ENCODE data around the gene SMYD3. TPM values are rescaled to one million over a fixed set of nuclear protein-coding genes. Genes with fewer than 3 reads are reported as not detected.

The SMYD3 gene
- total and polyA plus RNA-seq, 9 of the 15 experiments (the other 6 are each of a cell fraction or from before 2014, with no cell fraction given) = 128 to 440 (median 197) TPM

DNA sequence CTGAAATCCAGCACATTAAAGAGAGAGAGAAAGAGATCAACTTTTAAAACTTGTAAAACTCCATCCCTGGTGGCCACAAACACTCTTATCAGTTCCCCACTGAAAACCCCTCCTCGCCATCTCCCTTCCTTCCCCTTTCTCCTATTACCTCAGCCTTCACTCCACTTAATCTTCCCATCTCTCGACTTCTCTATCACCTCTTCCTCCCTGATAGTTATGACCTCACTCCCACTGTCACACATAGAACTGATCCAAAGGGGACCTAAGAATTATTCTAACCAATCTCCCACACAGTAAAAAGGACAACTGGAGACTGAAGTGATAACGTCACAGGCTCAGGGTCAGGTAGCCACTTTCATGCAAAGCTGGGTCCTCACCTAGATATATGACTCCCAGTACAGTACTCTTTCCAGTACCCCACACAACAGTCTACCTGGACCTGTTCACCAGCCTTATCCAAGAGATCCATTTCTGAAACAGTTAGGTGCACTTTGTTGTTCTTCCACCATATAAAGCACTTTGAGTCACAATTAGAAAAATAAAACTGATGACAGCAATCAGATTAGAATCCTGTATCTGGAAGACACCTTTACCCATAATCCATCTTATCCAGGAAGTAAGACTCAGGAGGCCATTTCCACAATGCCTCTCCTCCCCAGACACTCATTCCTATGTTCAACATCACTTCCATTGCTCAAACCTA is 324.8 kb downstream of the SMYD3 start (continued):
- TF ChIP-seq, protein P1, sequence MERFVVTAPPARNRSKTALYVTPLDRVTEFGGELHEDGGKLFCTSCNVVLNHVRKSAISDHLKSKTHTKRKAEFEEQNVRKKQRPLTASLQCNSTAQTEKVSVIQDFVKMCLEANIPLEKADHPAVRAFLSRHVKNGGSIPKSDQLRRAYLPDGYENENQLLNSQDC (CRISPR knock-in tag; IDR thresholded peaks at IDR 0.05) = no peak
- TF ChIP-seq PYGO2 (tag; IDR thresholded peaks at IDR 0.05) (peak; percentile 22; the same call in 1 of the 2 replicates), TRIM24 (IDR thresholded peaks at IDR 0.05) (peak in 1 of 2 experiments; percentile 72; a peak in 3 of 4 replicates), EP300 (IDR thresholded peaks at IDR 0.05; ENCODE audit: low read length) (peak; percentile 83), TCF3 (CRISPR knock-in tag; IDR thresholded peaks at IDR 0.05) (0 out of 2 replicates have a peak, but pooled peaks have one; percentile 29)

DNA sequence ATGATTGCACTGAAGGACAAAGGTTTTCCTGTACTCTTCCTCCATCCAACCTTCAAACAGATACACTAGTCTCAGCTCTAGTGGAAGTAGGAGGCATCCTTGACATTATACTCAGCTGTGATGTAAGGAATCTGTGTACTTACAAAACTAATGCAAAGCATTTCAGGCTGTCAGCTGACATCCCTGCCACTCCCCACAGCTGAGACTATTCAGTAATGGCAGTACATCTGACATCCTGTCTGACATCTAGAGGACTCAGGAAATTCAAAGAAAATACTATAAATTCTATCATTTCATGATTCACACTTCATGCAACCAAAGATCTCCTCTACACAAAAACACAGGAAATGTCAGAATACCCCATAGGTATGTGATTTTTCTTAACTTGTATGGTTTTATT is 325.8 kb downstream of the SMYD3 start:
- ChIA-PET POLR2A (interaction anchor here (0.5 kb wide), 1 partner anchor 11 kb away, joined by 3 read pairs; no protein-coding TSS in a partner anchor), CTCF (ENCODE audit: low intra/inter-chr PET ratio) (no interaction called here)
- peak overlapping the region; percentile 67; the same call in 2 of the 3 replicates for H3K27ac ChIP-seq (ENCODE audit: extremely low read depth, low read depth, low read length)
- H2AFZ ChIP-seq (ENCODE audit: low read depth, low read length) = no peak overlapping the region
- H3K9me3 ChIP-seq (replicated peaks; ENCODE audit: control insufficient read depth, insufficient read depth, low read depth, low read length) = no peaks in the 10 kb centered on the region
- H3K36me3 ChIP-seq (ENCODE audit: control insufficient read depth, insufficient read depth, low read length) = peaks cover 8% of the 10 kb centered on the region; the same call in 2 of the 3 replicates
- H4K20me1 ChIP-seq (replicated peaks; ENCODE audit: control insufficient read depth, insufficient read depth, low read length) = no peaks in the 10 kb centered on the region
- H3K4me2 ChIP-seq (ENCODE audit: insufficient read depth, low read length) = no peak overlapping the region
- no peak overlapping the region for H3K9ac ChIP-seq (ENCODE audit: insufficient read depth in 1 of 2, low read depth in 2 of 2, low read length in 2 of 2)
- H3K27me3 ChIP-seq (ENCODE audit: control insufficient read depth in 2 of 2, insufficient read depth in 2 of 2, low read length in 2 of 2) = no peaks in the 10 kb centered on the region
- FAIRE-seq (no peak), DNase-seq (ENCODE audit: extremely low read depth in 1 of 4, low spot score in 3 of 4) (no peak), ATAC-seq (0 out of 3 replicates have a peak, but pooled peaks have one; percentile 4)
- in situ Hi-C loops (cut with MboI) (no loop called here), intact Hi-C loops (cut with micrococcal nuclease) (no loop called here)
- no peak overlapping the region for H3K4me3 ChIP-seq
- peaks cover 77% of the 10 kb centered on the region for H3K79me2 ChIP-seq (ENCODE audit: control insufficient read depth, insufficient read depth, low read length)
- peaks cover 4 to 47% of the 10 kb centered on the region in 2 experiments; a peak in 4 of 5 replicates for H3K4me1 ChIP-seq (replicated peaks in 1 of 2; ENCODE audit: control insufficient read depth in 2 of 2, insufficient read depth in 2 of 2, low read length in 2 of 2)
- BruUV-seq (replicated peaks) = no TSS peak
- H3K9me1 ChIP-seq (ENCODE audit: control insufficient read depth, insufficient read depth, low read length) = no peaks in the 10 kb centered on the region
- TF ChIP-seq, protein P2, sequence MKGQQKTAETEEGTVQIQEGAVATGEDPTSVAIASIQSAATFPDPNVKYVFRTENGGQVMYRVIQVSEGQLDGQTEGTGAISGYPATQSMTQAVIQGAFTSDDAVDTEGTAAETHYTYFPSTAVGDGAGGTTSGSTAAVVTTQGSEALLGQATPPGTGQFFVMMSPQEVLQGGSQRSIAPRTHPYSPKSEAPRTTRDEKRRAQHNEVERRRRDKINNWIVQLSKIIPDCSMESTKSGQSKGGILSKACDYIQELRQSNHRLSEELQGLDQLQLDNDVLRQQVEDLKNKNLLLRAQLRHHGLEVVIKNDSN (CRISPR knock-in tag; IDR thresholded peaks at IDR 0.05) = peak; percentile 24; the same call in 1 of the 2 replicates
- TF ChIP-seq, protein P3, sequence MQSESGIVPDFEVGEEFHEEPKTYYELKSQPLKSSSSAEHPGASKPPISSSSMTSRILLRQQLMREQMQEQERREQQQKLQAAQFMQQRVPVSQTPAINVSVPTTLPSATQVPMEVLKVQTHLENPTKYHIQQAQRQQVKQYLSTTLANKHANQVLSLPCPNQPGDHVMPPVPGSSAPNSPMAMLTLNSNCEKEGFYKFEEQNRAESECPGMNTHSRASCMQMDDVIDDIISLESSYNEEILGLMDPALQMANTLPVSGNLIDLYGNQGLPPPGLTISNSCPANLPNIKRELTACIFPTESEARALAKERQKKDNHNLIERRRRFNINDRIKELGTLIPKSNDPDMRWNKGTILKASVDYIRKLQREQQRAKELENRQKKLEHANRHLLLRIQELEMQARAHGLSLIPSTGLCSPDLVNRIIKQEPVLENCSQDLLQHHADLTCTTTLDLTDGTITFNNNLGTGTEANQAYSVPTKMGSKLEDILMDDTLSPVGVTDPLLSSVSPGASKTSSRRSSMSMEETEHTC (IDR thresholded peaks at IDR 0.05) = no peak
- TF ChIP-seq ZNF311 (CRISPR knock-in tag; IDR thresholded peaks at IDR 0.05) (0 out of 2 replicates have a peak, but pooled peaks have one; percentile 57), FOXP1 (CRISPR knock-in tag; IDR thresholded peaks at IDR 0.05) (no peak), RUNX1 (IDR thresholded peaks at IDR 0.05; ENCODE audit: low read depth) (no peak), GTF2F1 (IDR thresholded peaks at IDR 0.05; ENCODE audit: low read depth, low read length) (no peak), TEAD1 (CRISPR knock-in tag; IDR thresholded peaks at IDR 0.05) (no peak), SIRT6 (IDR thresholded peaks at IDR 0.05; ENCODE audit: low read depth, low read length) (no peak), ZKSCAN1 (IDR thresholded peaks at IDR 0.05; ENCODE audit: low read depth, low read length) (no peak), ZNF175 (CRISPR knock-in tag; IDR thresholded peaks at IDR 0.05; ENCODE audit: low read depth) (peak; percentile 37; the same call in 1 of the 2 replicates), KLF6 (CRISPR knock-in tag; IDR thresholded peaks at IDR 0.05; ENCODE audit: borderline replicate concordance) (peak; percentile 75; the same call in 1 of the 2 replicates)
- TF ChIP-seq, protein P4, sequence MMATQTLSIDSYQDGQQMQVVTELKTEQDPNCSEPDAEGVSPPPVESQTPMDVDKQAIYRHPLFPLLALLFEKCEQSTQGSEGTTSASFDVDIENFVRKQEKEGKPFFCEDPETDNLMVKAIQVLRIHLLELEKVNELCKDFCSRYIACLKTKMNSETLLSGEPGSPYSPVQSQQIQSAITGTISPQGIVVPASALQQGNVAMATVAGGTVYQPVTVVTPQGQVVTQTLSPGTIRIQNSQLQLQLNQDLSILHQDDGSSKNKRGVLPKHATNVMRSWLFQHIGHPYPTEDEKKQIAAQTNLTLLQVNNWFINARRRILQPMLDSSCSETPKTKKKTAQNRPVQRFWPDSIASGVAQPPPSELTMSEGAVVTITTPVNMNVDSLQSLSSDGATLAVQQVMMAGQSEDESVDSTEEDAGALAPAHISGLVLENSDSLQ (IDR thresholded peaks at IDR 0.05) = peak; percentile 70

All from K562 (cell line).